ENCODE measurements around the gene SLC12A1.

DNA sequence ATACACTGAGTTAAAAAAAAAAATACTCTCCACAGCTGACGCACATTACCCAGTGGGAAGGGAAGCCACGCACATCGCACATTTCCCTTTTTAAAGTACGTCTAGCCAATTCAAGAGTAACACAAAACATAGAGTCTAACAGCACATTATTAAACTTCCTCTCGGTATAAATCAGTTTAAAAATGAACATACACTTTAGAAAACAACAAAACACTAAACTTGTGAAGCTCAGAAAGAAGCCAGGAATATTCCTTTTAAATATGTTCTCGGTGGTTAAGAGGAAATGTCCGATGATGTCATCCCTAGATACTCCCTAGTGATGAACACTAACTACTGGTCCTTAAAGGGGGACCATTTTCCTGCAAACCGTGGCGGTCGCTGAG lies 28.7 kb upstream of the SLC12A1 start:
- TF ChIP-seq, protein P1, sequence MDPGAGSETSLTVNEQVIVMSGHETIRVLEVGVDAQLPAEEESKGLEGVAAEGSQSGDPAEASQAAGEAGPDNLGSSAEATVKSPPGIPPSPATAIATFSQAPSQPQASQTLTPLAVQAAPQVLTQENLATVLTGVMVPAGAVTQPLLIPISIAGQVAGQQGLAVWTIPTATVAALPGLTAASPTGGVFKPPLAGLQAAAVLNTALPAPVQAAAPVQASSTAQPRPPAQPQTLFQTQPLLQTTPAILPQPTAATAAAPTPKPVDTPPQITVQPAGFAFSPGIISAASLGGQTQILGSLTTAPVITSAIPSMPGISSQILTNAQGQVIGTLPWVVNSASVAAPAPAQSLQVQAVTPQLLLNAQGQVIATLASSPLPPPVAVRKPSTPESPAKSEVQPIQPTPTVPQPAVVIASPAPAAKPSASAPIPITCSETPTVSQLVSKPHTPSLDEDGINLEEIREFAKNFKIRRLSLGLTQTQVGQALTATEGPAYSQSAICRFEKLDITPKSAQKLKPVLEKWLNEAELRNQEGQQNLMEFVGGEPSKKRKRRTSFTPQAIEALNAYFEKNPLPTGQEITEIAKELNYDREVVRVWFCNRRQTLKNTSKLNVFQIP (CRISPR knock-in tag; IDR thresholded peaks at IDR 0.05; ENCODE audit: borderline replicate concordance, low read depth) = no peak
- no peak for TF ChIP-seq PPARA (CRISPR knock-in tag; IDR thresholded peaks at IDR 0.05; ENCODE audit: borderline replicate concordance)
- TF ChIP-seq ISL1 (CRISPR knock-in tag; IDR thresholded peaks at IDR 0.05) = no peak
- no peak for TF ChIP-seq GLIS3 (CRISPR knock-in tag; IDR thresholded peaks at IDR 0.05)
- TF ChIP-seq CREB5 (CRISPR knock-in tag; IDR thresholded peaks at IDR 0.05; ENCODE audit: low read depth) = peak; percentile 61; the same call in 1 of the 2 replicates
- TF ChIP-seq CSDC2 (CRISPR knock-in tag; IDR thresholded peaks at IDR 0.05) = no peak
- no peak for TF ChIP-seq ZNF70 (CRISPR knock-in tag; IDR thresholded peaks at IDR 0.05)
- TF ChIP-seq ESRRG (CRISPR knock-in tag; IDR thresholded peaks at IDR 0.05) = no peak
- no peak for TF ChIP-seq PATZ1 (CRISPR knock-in tag; IDR thresholded peaks at IDR 0.05; ENCODE audit: borderline replicate concordance)
- no peak for TF ChIP-seq RARB (CRISPR knock-in tag; IDR thresholded peaks at IDR 0.05)
